Measurements from ENCODE around the gene S100A8.

S100A8 gene

GRCh38 chr1:153361480-153362109, 29.3 kb downstream of the S100A8 start:
- H3K27ac ChIP-seq (ENCODE audit: low read depth, low read length), result no peak overlapping the region
- no peak overlapping the region for H2AFZ ChIP-seq (ENCODE audit: low read length, unreplicated experiment)
- H3K79me2 ChIP-seq (ENCODE audit: control insufficient read depth, insufficient read depth, low read length, unreplicated experiment), result no peaks in the 10 kb centered on the region
- H3K4me1 ChIP-seq (ENCODE audit: control insufficient read depth, insufficient read depth, low read length, unreplicated experiment), result no peaks in the 10 kb centered on the region
- no peaks in the 10 kb centered on the region for H3K36me3 ChIP-seq (ENCODE audit: insufficient read depth, low read length)
- H3K4me3 ChIP-seq (ENCODE audit: low read depth, low read length), result no peak overlapping the region
- peaks cover 73% of the 10 kb centered on the region for H3K27me3 ChIP-seq (ENCODE audit: insufficient read depth, low read length)

GRCh38 chr1:153360592-153361479, 30.0 kb downstream of the S100A8 start:
- Histone ChIP-seq H3K27me3 (ENCODE audit: insufficient read depth, low read length) (peaks cover 73% of the 10 kb centered on the region), H3K27ac (ENCODE audit: low read depth, low read length) (no peak overlapping the region), H3K4me3 (ENCODE audit: low read depth, low read length) (no peak overlapping the region), H3K79me2 (ENCODE audit: control insufficient read depth, insufficient read depth, low read length, unreplicated experiment) (no peaks in the 10 kb centered on the region), H2AFZ (ENCODE audit: low read length, unreplicated experiment) (no peak overlapping the region), H3K4me1 (ENCODE audit: control insufficient read depth, insufficient read depth, low read length, unreplicated experiment) (no peaks in the 10 kb centered on the region), H3K36me3 (ENCODE audit: insufficient read depth, low read length) (no peaks in the 10 kb centered on the region)

DNA sequence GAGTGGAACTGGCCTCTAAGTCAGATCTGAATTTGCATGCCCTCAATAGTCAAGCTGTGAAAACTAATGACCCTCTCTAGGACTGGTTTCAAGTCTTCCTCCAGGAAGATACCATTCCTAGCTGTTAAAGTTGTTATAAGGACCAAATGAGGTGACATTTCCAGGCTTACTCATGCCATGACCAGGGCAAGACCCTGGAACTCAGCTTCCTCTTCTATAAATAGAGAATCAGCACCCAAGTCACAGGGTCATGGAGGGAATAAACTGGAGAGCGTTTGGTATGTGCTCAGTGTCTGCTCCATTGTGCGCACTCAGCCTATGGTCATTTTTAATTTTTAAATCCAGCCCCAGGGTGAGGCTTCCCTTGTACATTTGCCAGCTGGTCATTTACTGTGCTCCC, 30.7 kb downstream of the S100A8 start:
- H3K79me2 ChIP-seq (ENCODE audit: control insufficient read depth, insufficient read depth, low read length, unreplicated experiment), result no peaks in the 10 kb centered on the region
- no peaks in the 10 kb centered on the region for H3K36me3 ChIP-seq (ENCODE audit: insufficient read depth, low read length)
- H3K27me3 ChIP-seq (ENCODE audit: insufficient read depth, low read length), result peaks cover 68% of the 10 kb centered on the region
- H2AFZ ChIP-seq (ENCODE audit: low read length, unreplicated experiment), result no peak overlapping the region
- no peak overlapping the region for H3K27ac ChIP-seq (ENCODE audit: low read depth, low read length)
- no peak overlapping the region for H3K4me3 ChIP-seq (ENCODE audit: low read depth, low read length)
- no peaks in the 10 kb centered on the region for H3K4me1 ChIP-seq (ENCODE audit: control insufficient read depth, insufficient read depth, low read length, unreplicated experiment)

GRCh38 chr1:153359241-153359640, 31.6 kb downstream of the S100A8 start:
- H3K4me3 ChIP-seq (ENCODE audit: low read depth, low read length), result no peak overlapping the region

DNA sequence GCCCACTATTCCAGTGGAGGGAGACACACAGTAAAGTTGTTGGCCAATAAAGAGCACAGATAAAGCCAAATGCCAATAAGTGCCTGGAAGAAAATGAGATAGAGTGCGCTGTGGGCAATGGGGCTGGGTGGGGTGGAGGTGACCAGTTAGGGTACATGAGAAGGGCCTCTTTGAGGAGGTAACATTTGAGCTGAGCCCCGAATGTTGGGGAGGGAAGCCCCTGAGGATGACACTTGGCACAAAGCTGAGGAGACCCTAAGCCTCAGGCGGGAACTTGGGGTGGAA, 32.2 kb downstream of the S100A8 start:
- Histone ChIP-seq H2AFZ (ENCODE audit: low read length, unreplicated experiment) (no peak overlapping the region), H3K4me1 (ENCODE audit: control insufficient read depth, insufficient read depth, low read length, unreplicated experiment) (no peaks in the 10 kb centered on the region), H3K36me3 (ENCODE audit: insufficient read depth, low read length) (no peaks in the 10 kb centered on the region), H3K79me2 (ENCODE audit: control insufficient read depth, insufficient read depth, low read length, unreplicated experiment) (no peaks in the 10 kb centered on the region), H3K27me3 (ENCODE audit: insufficient read depth, low read length) (peaks cover 53% of the 10 kb centered on the region), H3K4me3 (ENCODE audit: low read depth, low read length) (no peak overlapping the region), H3K27ac (ENCODE audit: low read depth, low read length) (no peak overlapping the region)

More at GRCh38 chr1:153359241-153359640, 31.6 kb downstream of the S100A8 start:
- Histone ChIP-seq H3K27ac (ENCODE audit: low read depth, low read length) (no peak overlapping the region), H3K27me3 (ENCODE audit: insufficient read depth, low read length) (peaks cover 59% of the 10 kb centered on the region), H3K79me2 (ENCODE audit: control insufficient read depth, insufficient read depth, low read length, unreplicated experiment) (no peaks in the 10 kb centered on the region), H2AFZ (ENCODE audit: low read length, unreplicated experiment) (no peak overlapping the region), H3K36me3 (ENCODE audit: insufficient read depth, low read length) (no peaks in the 10 kb centered on the region), H3K4me1 (ENCODE audit: control insufficient read depth, insufficient read depth, low read length, unreplicated experiment) (no peaks in the 10 kb centered on the region)

DNA sequence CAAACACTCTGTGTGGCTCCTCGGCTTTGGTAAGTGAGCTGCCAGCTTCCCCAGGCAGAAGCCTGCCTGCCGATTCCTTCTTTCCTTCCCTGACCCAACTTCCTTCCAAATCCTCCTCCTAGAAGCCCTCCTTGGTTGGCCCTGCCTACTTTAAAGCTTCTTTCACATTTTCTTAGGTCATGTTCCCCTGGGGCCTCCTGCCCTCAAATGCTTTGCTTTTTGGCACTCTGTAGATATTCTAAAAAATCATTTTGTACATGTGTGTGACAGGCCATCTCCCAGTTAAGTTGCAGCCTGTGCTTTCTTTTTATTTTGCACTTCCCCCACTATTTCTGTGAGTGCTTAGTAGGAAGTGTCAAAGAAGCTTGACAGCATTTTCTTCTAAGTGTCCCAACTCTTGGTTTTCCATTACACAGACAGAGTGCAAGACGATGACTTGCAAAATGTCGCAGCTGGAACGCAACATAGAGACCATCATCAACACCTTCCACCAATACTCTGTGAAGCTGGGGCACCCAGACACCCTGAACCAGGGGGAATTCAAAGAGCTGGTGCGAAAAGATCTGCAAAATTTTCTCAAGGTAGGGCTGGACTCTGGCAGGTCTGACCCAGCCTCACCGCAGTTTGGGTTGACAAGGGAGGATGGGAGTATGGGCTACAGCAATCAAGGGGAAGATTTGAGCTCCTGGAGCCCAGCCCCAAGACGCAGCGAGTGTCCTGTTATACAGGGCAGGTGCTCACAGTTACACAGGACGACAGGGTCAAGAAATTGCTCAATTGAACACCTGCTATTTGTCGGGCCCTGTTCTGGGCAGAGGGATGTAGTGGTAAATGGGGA, 32.8 kb downstream of the S100A8 start, which contains the start of gene S100A9:
Gene S100A9 (plus strand): TSS at position 2 of the 838 bp plus-strand sequence. CDS start 430 bp downstream, at position 432.
- no peak within 1 kb of the TSS for H3K4me3 ChIP-seq (ENCODE audit: low read depth, low read length)
- no peaks in the 10 kb centered on the region for H3K79me2 ChIP-seq (ENCODE audit: control insufficient read depth, insufficient read depth, low read length, unreplicated experiment)
- peaks cover 48% of the 10 kb centered on the region for H3K27me3 ChIP-seq (ENCODE audit: insufficient read depth, low read length)
- no peak within 1 kb of the TSS for H3K27ac ChIP-seq (ENCODE audit: low read depth, low read length)
- H2AFZ ChIP-seq (ENCODE audit: low read length, unreplicated experiment), result no peak within 1 kb of the TSS
- no peaks in the 10 kb centered on the region for H3K4me1 ChIP-seq (ENCODE audit: control insufficient read depth, insufficient read depth, low read length, unreplicated experiment)
- no peaks in the 10 kb centered on the region for H3K36me3 ChIP-seq (ENCODE audit: insufficient read depth, low read length)

DNA sequence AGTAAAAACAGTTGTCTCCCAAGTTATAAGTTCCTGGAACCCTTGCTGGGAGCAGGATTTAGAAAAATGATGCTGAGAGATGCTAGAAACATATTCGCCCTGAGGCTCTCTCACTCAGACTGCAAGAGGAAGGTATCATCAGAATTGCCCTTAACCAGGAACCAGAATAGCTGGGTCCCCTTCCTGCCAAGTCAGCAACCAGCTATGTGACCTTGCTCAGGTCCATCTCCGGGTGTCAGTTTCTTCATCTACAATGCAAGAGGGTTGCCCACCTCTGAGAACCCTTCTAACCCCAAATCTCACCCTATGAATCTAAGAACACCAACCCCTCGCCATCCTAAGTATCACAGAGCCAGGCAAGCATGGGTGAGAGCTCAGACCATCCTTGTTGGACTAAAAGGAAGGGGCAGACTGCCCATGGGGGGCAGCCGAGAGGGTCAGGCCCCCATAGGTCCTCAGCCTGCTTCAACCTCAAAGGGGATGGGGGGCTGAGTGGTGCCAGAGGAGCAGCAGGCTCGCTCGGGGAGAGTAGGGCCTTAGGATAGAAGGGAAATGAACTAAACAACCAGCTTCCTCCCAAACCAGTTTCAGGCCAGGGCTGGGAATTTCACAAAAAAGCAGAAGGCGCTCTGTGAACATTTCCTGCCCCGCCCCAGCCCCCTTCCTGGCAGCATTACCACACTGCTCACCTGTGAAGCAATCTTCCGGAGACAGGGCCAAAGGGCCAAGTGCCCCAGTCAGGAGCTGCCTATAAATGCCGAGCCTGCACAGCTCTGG, 33.6 kb downstream of the S100A8 start:
- Histone ChIP-seq H3K27me3 (ENCODE audit: insufficient read depth, low read length) (peaks cover 41% of the 10 kb centered on the region), H3K36me3 (ENCODE audit: insufficient read depth, low read length) (no peaks in the 10 kb centered on the region), H3K27ac (ENCODE audit: low read depth, low read length) (no peak overlapping the region), H3K79me2 (ENCODE audit: control insufficient read depth, insufficient read depth, low read length, unreplicated experiment) (no peaks in the 10 kb centered on the region), H3K4me1 (ENCODE audit: control insufficient read depth, insufficient read depth, low read length, unreplicated experiment) (no peaks in the 10 kb centered on the region), H2AFZ (ENCODE audit: low read length, unreplicated experiment) (no peak overlapping the region), H3K4me3 (ENCODE audit: low read depth, low read length) (no peak overlapping the region)

DNA sequence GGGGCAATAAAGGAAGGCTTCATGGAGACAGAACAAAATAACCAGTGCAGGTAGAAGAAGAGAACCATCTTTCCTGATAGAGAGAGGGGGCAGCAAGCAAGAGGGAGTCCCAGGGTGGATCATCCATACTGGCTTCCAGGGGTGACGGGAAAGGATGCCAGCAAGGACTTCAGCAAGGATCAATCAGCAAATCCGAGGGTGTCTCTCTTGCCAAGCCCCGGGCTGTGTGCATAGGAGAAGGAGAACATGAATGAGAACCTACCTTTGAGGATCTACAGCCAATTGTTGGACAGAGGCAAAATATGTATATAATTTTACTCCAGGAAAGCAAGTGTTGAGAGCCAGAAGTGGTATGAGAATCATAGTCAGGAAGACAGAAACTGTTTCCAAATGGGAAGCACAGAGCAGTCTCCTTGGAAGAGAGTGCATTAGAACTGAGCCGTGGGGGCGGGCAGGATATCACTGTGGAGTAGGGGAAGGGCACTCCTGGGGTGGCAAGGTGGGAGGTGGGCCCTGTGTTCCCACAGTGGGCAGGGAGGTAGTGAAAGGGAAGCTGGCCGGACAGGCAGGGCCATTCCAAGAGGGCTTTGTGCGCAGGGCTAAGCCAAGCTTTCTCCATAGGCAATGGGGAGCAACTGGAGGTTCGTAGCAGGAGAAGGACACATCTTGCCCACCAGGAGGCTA, 34.3 kb downstream of the S100A8 start:
- Histone ChIP-seq H3K4me3 (ENCODE audit: low read depth, low read length) (no peak overlapping the region), H3K27me3 (ENCODE audit: insufficient read depth, low read length) (peaks cover 43% of the 10 kb centered on the region), H3K4me1 (ENCODE audit: control insufficient read depth, insufficient read depth, low read length, unreplicated experiment) (no peaks in the 10 kb centered on the region), H2AFZ (ENCODE audit: low read length, unreplicated experiment) (no peak overlapping the region), H3K27ac (ENCODE audit: low read depth, low read length) (no peak overlapping the region), H3K36me3 (ENCODE audit: insufficient read depth, low read length) (no peaks in the 10 kb centered on the region), H3K79me2 (ENCODE audit: control insufficient read depth, insufficient read depth, low read length, unreplicated experiment) (no peaks in the 10 kb centered on the region)

DNA sequence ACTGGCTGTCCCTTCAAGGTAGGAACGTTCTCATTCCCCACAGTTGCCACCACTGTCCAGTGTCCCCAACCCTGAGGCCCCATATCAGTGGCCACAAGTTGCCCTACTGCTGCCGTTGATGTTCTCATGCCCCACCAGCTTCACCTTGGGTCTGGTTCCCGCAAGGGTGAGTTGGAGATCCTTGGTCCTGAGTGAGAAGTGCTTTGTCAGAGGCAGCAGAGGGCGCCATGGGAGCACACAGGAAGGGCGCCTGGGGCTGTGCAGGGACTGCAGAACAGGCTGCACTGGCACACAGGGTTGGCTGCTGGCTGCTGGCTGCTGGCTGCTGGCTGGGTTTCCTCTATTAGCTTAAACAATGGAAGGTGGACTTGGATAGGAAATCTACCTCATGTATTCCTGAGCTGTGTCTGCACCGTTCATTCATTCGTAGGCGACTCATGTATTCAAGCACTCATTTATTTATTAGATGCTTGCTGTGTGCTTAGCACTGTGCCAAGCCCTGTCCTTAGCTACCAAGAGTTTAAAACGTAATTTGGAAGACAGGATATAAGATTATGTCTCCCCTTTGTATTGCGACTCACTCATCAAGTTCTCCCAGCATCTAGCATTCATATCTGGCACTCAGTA, 35.3 kb downstream of the S100A8 start:
- Histone ChIP-seq H3K4me1 (ENCODE audit: control insufficient read depth, insufficient read depth, low read length, unreplicated experiment) (no peaks in the 10 kb centered on the region), H3K4me3 (ENCODE audit: low read depth, low read length) (no peak overlapping the region), H3K27ac (ENCODE audit: low read depth, low read length) (no peak overlapping the region), H3K79me2 (ENCODE audit: control insufficient read depth, insufficient read depth, low read length, unreplicated experiment) (no peaks in the 10 kb centered on the region), H2AFZ (ENCODE audit: low read length, unreplicated experiment) (no peak overlapping the region), H3K36me3 (ENCODE audit: insufficient read depth, low read length) (no peaks in the 10 kb centered on the region), H3K27me3 (ENCODE audit: insufficient read depth, low read length) (peaks cover 50% of the 10 kb centered on the region)

Measured in ACC112 (cell line).